ENCODE data around the gene GRM4.

GRCh38 chr6:34086558-34086957 is 59.3 kb downstream of the GRM4 start:
- TF ChIP-seq CTCF (IDR thresholded peaks at IDR 0.05; ENCODE audit: insufficient read depth, low read length, poor library complexity, severe bottlenecking) (no peak), EZH2phosphoT487 (conservative IDR thresholded peaks at IDR 0.05; ENCODE audit: low read length) (no peak)

Measured in SU-DHL-6 (cell line).